NCI-H82 treated with DMSO at 0.1 percent for 48 hours (cell line): ENCODE results near the gene PFKFB2.

Source experiments
- DNase-seq: peaks from one replicate; lab custom pipeline; 2025; ENCODE audit not compliant: unreplicated experiment; lab: John Stamatoyannopoulos, UW

Gene PFKFB2

GRCh38 chr1:207088701-207089626 is 35.9 kb downstream of the PFKFB2 start, which contains the start of gene C4BPB:
Gene C4BPB, plus strand, starts transcription at chr1:207088860. Its CDS starts 672 bp downstream, at chr1:207089532.
- DNase-seq = no peak

- DNase-seq = no peak
These were observed 36.7 kb downstream of the PFKFB2 start for GRCh38 chr1:207089627-207090355.

GRCh38 chr1:207091200-207091908 is 38.3 kb downstream of the PFKFB2 start:
- no peak for DNase-seq

- no peak for DNase-seq
These were observed 40.9 kb downstream of the PFKFB2 start for GRCh38 chr1:207093944-207094343.

- DNase-seq = no peak
These were observed 44.8 kb downstream of the PFKFB2 start for GRCh38 chr1:207097871-207098324.

- no peak for DNase-seq
These were observed 48.6 kb downstream of the PFKFB2 start for GRCh38 chr1:207101720-207102119.

GRCh38 chr1:207102146-207102545 is 49.1 kb downstream of the PFKFB2 start:
- no peak for DNase-seq

- DNase-seq = no peak
These were observed 49.6 kb downstream of the PFKFB2 start for GRCh38 chr1:207102659-207103058.

GRCh38 chr1:207103892-207104373 is 50.9 kb downstream of the PFKFB2 start, which contains the start of gene C4BPA:
Gene C4BPA, plus strand, starts transcription at chr1:207104233. Its CDS starts 8,793 bp downstream, at chr1:207113026.
- DNase-seq = no peak

GRCh38 chr1:207109004-207109403 is 55.9 kb downstream of the PFKFB2 start:
- DNase-seq = no peak

GRCh38 chr1:207112616-207113296 is 59.7 kb downstream of the PFKFB2 start:
- no peak for DNase-seq

- no peak for DNase-seq
These were observed 62.2 kb downstream of the PFKFB2 start for GRCh38 chr1:207115269-207115668.

GRCh38 chr1:207124389-207124788 is 71.3 kb downstream of the PFKFB2 start:
- no peak for DNase-seq

GRCh38 chr1:207128336-207128921 is 75.4 kb downstream of the PFKFB2 start:
- no peak for DNase-seq

GRCh38 chr1:207129053-207129452 is 76.0 kb downstream of the PFKFB2 start:
- no peak for DNase-seq
